Breast epithelium (tissue), 4 donors: ENCODE data around the gene ASXL2. TPM values are rescaled to one million over a fixed set of nuclear protein-coding genes. Genes with fewer than 3 reads are reported as not detected.

Source experiments
- DNase-seq, 2 donors: peaks; one replicate each; pipeline ENCODE4 v3.0.0-alpha.2; 2019; ENCODE audit warnings: low spot score in 2 of 2
- H3K27ac ChIP-seq, 2 donors: fragments of 200-600 bp; sonication (generic) in 1 of 2; one replicate each; pipeline ENCODE4 v1.5.1; 2016 to 2019; ENCODE audit warnings: mild to moderate bottlenecking in 1 of 2
- H3K27me3 ChIP-seq, 2 donors: fragments of 200-600 bp; sonication (generic) in 1 of 2; one replicate each; pipeline versions ENCODE4 v1.5.1 to v1.6.0; 2017 to 2019; ENCODE audit warnings: control low read depth in 1 of 2, mild to moderate bottlenecking in 1 of 2
- H3K36me3 ChIP-seq: fragments of 200-600 bp; one replicate; pipeline ENCODE4 v1.5.1; 2019
- H3K4me1 ChIP-seq, 2 donors: fragments of 200-600 bp; sonication (generic); one replicate each; pipeline ENCODE4 v1.5.1; 2016 to 2019; ENCODE audit warnings: control low read depth in 1 of 2
- H3K4me3 ChIP-seq, 3 donors: fragments of 200-600 bp; sonication (generic); 1 replicate in 2 of 3; 2 replicates in 1 of 3; pipeline ENCODE4 v1.5.1; 2016 to 2019; ENCODE audit warnings: mild to moderate bottlenecking in 3 of 3, moderate library complexity in 2 of 3
- H3K9me3 ChIP-seq, 2 donors: fragments of 200-600 bp; sonication (generic) in 1 of 2; one replicate each; pipeline ENCODE4 v1.5.1; 2016 to 2019; ENCODE audit warnings: control low read depth in 1 of 2
- CTCF ChIP-seq, 3 donors: fragments of 450-650 bp; IDR thresholded peaks; one replicate each; pipeline ENCODE4 v1.5.1; 2016 to 2017; ENCODE audit warnings: antibody characterized with exemption in 3 of 3, mild to moderate bottlenecking in 3 of 3, moderate library complexity in 3 of 3
- POLR2A ChIP-seq: fragments of 450-650 bp; IDR thresholded peaks from one replicate; pipeline ENCODE4 v1.6.1; 2016; ENCODE audit warnings: antibody characterized with exemption, mild to moderate bottlenecking, moderate library complexity
- POLR2AphosphoS5 ChIP-seq, 3 donors: sonication (generic); formaldehyde crosslinking; IDR thresholded peaks; one replicate each; pipeline ENCODE4 v1.6.1; 2017; ENCODE audit warnings: antibody characterized with exemption in 3 of 3
- intact Hi-C: fragments of 100-400 bp; cut with DNase I; formaldehyde crosslinking; loops from one replicate; pipeline ENCODE4 v1.15.1; 2023; ENCODE audit warnings: low total_unique reads
- total RNA-seq, 3 donors: library from RNA; depleted of rRNA; stranded (reverse); fragments of >200 nt; gene quantifications; one replicate each; pipeline ENCODE4 v1.1.0, GENCODE V29; 2016

The ASXL2 gene
- total RNA-seq, 3 donors from 2014 or later: 16.4 to 18.2 (median 17.4) TPM

DNA sequence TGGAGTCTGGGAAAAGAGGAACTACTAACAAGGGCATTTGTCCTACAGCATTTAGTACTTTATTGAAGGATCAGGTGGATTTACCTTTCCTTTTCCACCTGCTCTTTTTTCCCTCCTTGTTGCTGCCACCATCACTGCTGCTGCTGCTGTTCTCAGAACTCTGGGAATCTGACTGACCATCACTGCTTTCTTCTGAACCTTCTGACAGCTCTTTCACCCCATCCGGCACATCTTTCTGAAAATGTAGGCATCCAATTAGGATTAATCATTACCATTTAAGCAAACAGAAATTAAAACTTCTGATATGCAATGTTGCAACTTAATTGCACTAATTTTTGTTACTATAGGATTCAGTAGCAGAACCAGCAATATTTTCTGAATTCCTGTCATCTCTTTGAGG lies 79.0 kb downstream of the ASXL2 start:
- no peaks in the 10 kb centered on the region for H3K9me3 ChIP-seq
- no peak for DNase-seq
- no peaks in the 10 kb centered on the region for H3K4me1 ChIP-seq
- TF ChIP-seq POLR2AphosphoS5 (IDR thresholded peaks at IDR 0.05) (no peak), CTCF (IDR thresholded peaks at IDR 0.05) (no peak), POLR2A (no peak)
- intact Hi-C loops: no loop called here
- H3K4me3 ChIP-seq: no peak overlapping the region
- no peaks in the 10 kb centered on the region for H3K27me3 ChIP-seq
- no peak overlapping the region for H3K27ac ChIP-seq
- H3K36me3 ChIP-seq: no peaks in the 10 kb centered on the region

DNA sequence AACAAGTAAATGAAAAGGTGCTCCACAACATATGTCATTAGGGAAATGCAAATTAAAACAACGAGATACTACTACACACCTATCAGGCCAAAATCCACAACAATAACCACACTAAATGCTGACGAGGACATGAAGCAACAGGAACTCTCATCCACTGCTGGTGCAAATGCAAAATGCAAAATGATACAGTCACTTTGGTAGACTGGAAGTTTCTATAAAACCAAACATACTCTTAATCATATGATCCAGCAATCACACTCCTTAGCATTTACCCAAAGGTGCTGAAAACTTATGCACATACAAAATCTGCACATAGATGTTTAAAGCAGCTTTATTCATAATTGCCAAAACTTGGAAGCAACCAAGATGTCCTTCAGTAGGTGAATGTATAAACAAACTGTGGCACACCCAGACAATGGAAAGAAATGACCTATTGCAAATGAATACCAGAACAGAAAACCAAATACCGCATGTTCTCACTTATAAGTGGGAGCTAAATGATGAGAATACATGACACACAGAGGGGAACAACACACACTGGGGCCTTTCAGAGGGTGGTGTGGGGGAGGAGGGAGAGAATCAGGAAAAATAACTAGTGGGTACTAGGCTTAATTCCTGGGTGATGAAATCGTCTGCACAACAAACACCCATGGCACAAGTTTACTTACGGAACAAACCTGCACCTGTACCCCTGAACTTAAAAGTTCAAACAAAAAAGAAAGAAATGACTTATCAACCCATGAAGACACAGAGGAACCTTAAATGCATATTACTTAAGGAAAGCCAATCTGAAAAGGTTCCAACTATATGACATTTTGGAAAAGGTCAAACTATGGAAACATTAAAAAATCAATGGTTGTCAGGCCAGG lies 80.4 kb downstream of the ASXL2 start:
- H3K36me3 ChIP-seq: no peaks in the 10 kb centered on the region
- no peak overlapping the region for H3K27ac ChIP-seq
- no peaks in the 10 kb centered on the region for H3K4me1 ChIP-seq
- no peak for TF ChIP-seq POLR2A
- TF ChIP-seq POLR2AphosphoS5 (IDR thresholded peaks at IDR 0.05): no peak
- no peak for TF ChIP-seq CTCF (IDR thresholded peaks at IDR 0.05)
- no peaks in the 10 kb centered on the region for H3K27me3 ChIP-seq
- intact Hi-C loops: no loop called here
- no peak for DNase-seq
- no peak overlapping the region for H3K4me3 ChIP-seq
- H3K9me3 ChIP-seq: no peaks in the 10 kb centered on the region

- intact Hi-C loops: no loop called here
- no peak for DNase-seq
- no peaks in the 10 kb centered on the region for H3K9me3 ChIP-seq
- H3K4me1 ChIP-seq: no peaks in the 10 kb centered on the region
- H3K4me3 ChIP-seq: no peak overlapping the region
- H3K27me3 ChIP-seq: no peaks in the 10 kb centered on the region
- TF ChIP-seq POLR2A (no peak), POLR2AphosphoS5 (IDR thresholded peaks at IDR 0.05) (no peak), CTCF (IDR thresholded peaks at IDR 0.05) (no peak)
- no peak overlapping the region for H3K27ac ChIP-seq
- H3K36me3 ChIP-seq: no peaks in the 10 kb centered on the region
Measured at GRCh38 chr2:25794544-25795276, 83.6 kb downstream of the ASXL2 start.

DNA sequence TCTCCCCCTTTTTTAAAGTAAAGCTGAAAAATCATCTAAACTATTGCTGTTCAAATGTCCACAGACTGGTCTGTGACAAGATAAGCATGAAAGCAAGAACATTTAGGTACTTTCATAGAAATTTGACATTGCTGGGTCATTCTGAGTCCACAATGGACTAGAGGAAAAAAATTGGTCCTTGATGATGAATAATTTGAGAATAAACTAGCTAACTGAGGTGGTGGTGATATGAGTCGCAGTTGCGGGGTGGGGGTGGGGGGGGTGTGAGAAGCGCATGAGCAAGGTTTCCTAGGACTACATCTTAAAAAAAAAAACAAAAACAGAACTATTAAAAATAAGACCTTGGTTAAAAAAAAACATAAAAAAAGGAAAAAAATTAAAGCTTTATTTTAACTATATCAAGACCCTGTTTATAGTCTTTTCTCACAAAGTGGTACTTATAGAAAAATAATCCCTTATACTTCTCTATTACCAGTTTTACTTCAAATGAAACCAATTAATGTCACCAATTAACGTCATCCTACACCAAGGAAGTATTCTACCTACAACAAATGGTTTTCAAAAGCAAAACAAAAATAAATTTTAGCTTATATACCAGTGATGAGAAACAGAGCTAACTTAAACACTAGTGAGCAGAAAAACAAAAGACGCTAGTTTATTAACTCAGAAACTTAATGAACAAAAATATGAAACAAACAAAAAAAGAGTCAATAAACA lies 88.1 kb downstream of the ASXL2 start:
- Histone ChIP-seq H3K36me3 (no peaks in the 10 kb centered on the region), H3K27ac (no peak overlapping the region), H3K9me3 (no peaks in the 10 kb centered on the region), H3K27me3 (no peaks in the 10 kb centered on the region), H3K4me3 (no peak overlapping the region), H3K4me1 (no peaks in the 10 kb centered on the region)
- TF ChIP-seq POLR2A (no peak), POLR2AphosphoS5 (IDR thresholded peaks at IDR 0.05) (no peak), CTCF (IDR thresholded peaks at IDR 0.05) (no peak)
- DNase-seq: no peak
- intact Hi-C loops: no loop called here
